ENCODE data around the gene BDKRB1.

The BDKRB1 gene

GRCh38 chr14:96232506-96232905 is 23.5 kb upstream of the BDKRB1 start:
- H3K27ac ChIP-seq, result no peak overlapping the region
- TF ChIP-seq CTCF (IDR thresholded peaks at IDR 0.05), result no peak
- H3K4me3 ChIP-seq, result no peak overlapping the region

GRCh38 chr14:96233661-96234060 is 22.3 kb upstream of the BDKRB1 start:
- no peak overlapping the region for H3K27ac ChIP-seq
- no peak for TF ChIP-seq CTCF (IDR thresholded peaks at IDR 0.05)
- DNase-seq (ENCODE audit: low spot score), result no peak
- H3K4me3 ChIP-seq, result no peak overlapping the region

More at GRCh38 chr14:96232506-96232905, 23.5 kb upstream of the BDKRB1 start:
- no peak for DNase-seq (ENCODE audit: low spot score)

GRCh38 chr14:96235426-96235825 is 20.6 kb upstream of the BDKRB1 start:
- no peak for TF ChIP-seq CTCF (IDR thresholded peaks at IDR 0.05)
- DNase-seq (ENCODE audit: low spot score), result no peak
- Histone ChIP-seq H3K27ac (no peak overlapping the region), H3K4me3 (no peak overlapping the region)

GRCh38 chr14:96237641-96238040 is 18.4 kb upstream of the BDKRB1 start:
- TF ChIP-seq CTCF (IDR thresholded peaks at IDR 0.05), result no peak
- no peak overlapping the region for H3K27ac ChIP-seq
- no peak overlapping the region for H3K4me3 ChIP-seq
- no peak for DNase-seq (ENCODE audit: low spot score)

- no peak overlapping the region for H3K27ac ChIP-seq
- no peak overlapping the region for H3K4me3 ChIP-seq
- no peak for DNase-seq (ENCODE audit: low spot score)
- no peak for TF ChIP-seq CTCF (IDR thresholded peaks at IDR 0.05)
Observed at GRCh38 chr14:96238676-96239265, 17.2 kb upstream of the BDKRB1 start.

GRCh38 chr14:96239711-96240141 is 16.3 kb upstream of the BDKRB1 start:
- DNase-seq (ENCODE audit: low spot score), result no peak
- Histone ChIP-seq H3K27ac (no peak overlapping the region), H3K4me3 (no peak overlapping the region)
- TF ChIP-seq CTCF (IDR thresholded peaks at IDR 0.05), result no peak

- no peak for TF ChIP-seq CTCF (IDR thresholded peaks at IDR 0.05)
- no peak overlapping the region for H3K4me3 ChIP-seq
- DNase-seq (ENCODE audit: low spot score), result no peak
- H3K27ac ChIP-seq, result no peak overlapping the region
Observed at GRCh38 chr14:96240641-96241040, 15.4 kb upstream of the BDKRB1 start.

Data from coronary artery (tissue), 2 donors.